SH-SY5Y (cell line): ENCODE results near the gene EVA1C.

Experiments used
- GATA2 ChIP-seq: IDR thresholded peaks from 2 replicates; pipeline ENCODE4 v1.6.1; 2011; ENCODE audit warnings: mild to moderate bottlenecking, low read depth, low read length
- GATA3 ChIP-seq: IDR thresholded peaks from 2 replicates; pipeline ENCODE4 v1.6.1; 2011; ENCODE audit warnings: low read depth, mild to moderate bottlenecking, low read length, moderate library complexity

DNA sequence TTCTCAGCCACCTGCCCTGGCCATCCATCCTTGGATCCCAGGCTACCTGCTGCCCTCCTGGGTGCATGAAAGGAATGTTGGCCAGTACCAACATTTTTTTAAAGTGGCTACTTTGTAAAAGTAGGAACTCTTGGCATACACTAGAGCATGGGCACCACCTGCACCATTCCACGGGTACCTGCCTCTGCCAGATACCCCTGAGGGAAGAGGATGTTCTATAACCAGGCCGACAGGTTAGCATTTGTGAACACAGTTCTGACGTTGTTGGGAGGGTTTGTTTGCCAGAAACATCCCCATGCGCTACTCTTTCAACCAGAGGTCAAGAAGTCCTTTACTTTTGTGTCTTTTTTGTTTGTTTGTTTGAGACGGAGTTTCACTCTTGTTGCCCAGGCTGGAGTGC is 43.0 kb downstream of the EVA1C start:
- TF ChIP-seq GATA3, result no peak
- no peak for TF ChIP-seq GATA2
